Rectal smooth muscle tissue (tissue), 1 donor: ENCODE measurements around the gene TSACC.

ENCODE experiments used
- H3K27ac ChIP-seq: one replicate; pipeline ENCODE4 v1.7.0; 2013; ENCODE audit warnings: low read depth, low read length, inconsistent platforms
- H3K27me3 ChIP-seq: one replicate; pipeline ENCODE4 v1.7.0; 2013; ENCODE audit warnings: low read length; ENCODE audit not compliant: control insufficient read depth, insufficient read depth
- H3K36me3 ChIP-seq: one replicate; pipeline ENCODE4 v1.7.0; 2013; ENCODE audit warnings: low read length; ENCODE audit not compliant: control insufficient read depth, insufficient read depth
- H3K4me1 ChIP-seq: one replicate; pipeline ENCODE4 v1.7.0; 2013; ENCODE audit warnings: low read length; ENCODE audit not compliant: control insufficient read depth, insufficient read depth
- H3K4me3 ChIP-seq: one replicate; pipeline ENCODE4 v1.7.0; 2013; ENCODE audit warnings: low read length
- H3K9ac ChIP-seq: one replicate; pipeline ENCODE4 v1.7.0; 2013; ENCODE audit warnings: low read length

Gene TSACC

GRCh38 chr1:156356262-156356874 lies 18.0 kb downstream of the TSACC start:
- Histone ChIP-seq H3K9ac (no peak overlapping the region), H3K27me3 (peaks cover 14% of the 10 kb centered on the region), H3K27ac (no peak overlapping the region), H3K36me3 (no peaks in the 10 kb centered on the region), H3K4me1 (no peaks in the 10 kb centered on the region), H3K4me3 (no peak overlapping the region)

DNA sequence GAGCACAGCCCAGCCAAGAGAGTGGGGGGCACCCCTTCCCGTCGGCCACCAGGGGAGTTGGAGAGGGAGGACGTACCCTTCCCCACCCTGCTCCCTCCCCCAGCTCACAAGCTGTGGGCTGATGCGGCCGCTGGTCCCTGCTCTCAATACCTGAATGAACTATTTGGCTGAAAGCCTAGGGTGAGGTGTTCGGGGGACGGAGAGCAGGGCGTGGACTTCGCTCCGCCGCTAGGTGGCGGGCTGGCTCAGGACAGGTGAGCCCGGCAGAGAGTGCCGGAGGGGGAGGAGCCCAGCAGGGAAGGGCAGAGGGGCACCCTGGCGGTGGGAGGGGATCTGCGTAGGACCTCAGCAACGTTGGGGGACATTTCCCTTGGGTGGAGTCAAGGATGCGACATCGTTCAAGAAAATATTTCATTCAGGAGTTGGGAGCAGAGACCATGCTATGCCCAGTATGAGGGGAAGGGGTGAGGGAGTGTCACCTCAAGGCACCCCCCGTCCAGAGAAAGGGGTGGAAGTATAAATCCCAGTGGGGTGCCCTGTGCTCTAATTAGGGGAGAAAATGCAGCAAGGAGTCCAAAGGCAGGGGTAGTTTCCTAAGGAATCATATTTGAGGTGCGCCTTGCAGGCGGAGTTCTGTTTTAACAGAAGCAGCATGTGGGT lies 18.7 kb downstream of the TSACC start:
- no peaks in the 10 kb centered on the region for H3K4me1 ChIP-seq
- H3K9ac ChIP-seq, result no peak overlapping the region
- H3K4me3 ChIP-seq, result no peak overlapping the region
- peaks cover 14% of the 10 kb centered on the region for H3K27me3 ChIP-seq
- H3K36me3 ChIP-seq, result no peaks in the 10 kb centered on the region
- H3K27ac ChIP-seq, result no peak overlapping the region

DNA sequence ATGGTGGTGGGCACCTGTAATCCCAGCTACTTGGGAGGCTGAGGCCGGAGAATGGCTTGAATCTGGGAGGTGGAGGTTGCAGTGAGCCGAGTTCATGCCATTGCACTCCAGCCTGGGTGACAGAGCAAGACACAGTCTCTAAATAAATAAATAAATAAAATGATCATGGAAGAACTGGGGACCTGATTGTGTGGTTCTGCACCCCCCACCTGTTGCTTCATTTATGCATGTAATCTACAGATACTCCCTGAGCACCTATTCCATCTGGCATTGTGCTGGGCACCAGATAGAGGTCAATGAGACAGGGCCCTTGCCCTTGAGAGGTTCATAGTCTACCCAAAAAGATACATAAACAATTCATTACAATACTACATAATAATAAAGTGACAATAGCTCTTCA lies 19.7 kb downstream of the TSACC start:
- H3K27me3 ChIP-seq, result peaks cover 14% of the 10 kb centered on the region
- no peaks in the 10 kb centered on the region for H3K36me3 ChIP-seq

GRCh38 chr1:156358641-156359040 lies 20.3 kb downstream of the TSACC start:
- Histone ChIP-seq H3K27me3 (peaks cover 14% of the 10 kb centered on the region), H3K27ac (no peak overlapping the region), H3K9ac (no peak overlapping the region), H3K36me3 (no peaks in the 10 kb centered on the region), H3K4me3 (no peak overlapping the region), H3K4me1 (no peaks in the 10 kb centered on the region)

More for the DNA sequence above, 19.7 kb downstream of the TSACC start:
- Histone ChIP-seq H3K9ac (no peak overlapping the region), H3K4me1 (no peaks in the 10 kb centered on the region), H3K27ac (no peak overlapping the region), H3K4me3 (no peak overlapping the region)

DNA sequence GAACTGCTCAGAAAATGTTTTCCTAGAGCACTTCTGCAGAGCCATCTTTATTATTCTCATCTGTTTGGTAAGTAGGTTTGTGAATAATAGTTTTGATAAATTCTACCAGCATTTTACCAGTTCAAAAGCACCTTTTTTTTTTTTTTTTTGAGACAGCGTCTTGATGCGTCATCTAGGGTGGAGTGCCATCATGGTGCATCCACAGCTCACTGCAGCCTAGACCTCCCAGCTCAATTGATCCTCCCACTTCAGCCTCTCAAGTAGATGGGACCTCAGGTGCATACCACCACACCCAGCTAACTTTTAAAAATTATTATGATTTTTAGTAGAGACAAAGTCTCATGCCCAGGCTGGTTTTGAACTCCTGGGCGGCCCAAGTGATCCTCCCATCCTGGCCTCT lies 20.9 kb downstream of the TSACC start:
- Histone ChIP-seq H3K27me3 (peaks cover 14% of the 10 kb centered on the region), H3K4me1 (no peaks in the 10 kb centered on the region), H3K4me3 (no peak overlapping the region), H3K36me3 (no peaks in the 10 kb centered on the region), H3K27ac (no peak overlapping the region), H3K9ac (no peak overlapping the region)

DNA sequence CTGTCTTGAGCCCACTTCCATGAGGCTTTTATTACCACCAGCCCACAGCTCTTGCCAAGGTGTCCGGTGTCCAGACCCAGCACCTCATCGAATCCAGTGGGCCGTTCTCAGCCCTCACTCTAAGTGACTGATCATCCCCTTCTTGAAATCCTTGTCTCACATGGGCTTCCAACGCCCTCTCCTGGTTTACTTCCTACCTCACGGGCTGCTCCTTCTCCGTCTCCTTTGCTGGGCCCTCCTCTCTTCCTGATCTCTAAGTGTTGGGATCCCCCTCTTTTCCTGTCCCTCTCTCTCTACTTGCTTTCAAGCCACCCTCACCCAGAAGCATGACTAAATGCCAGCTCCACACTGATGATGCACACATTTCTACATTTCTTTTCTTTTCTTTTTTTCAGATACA lies 21.6 kb downstream of the TSACC start:
- Histone ChIP-seq H3K27ac (no peak overlapping the region), H3K36me3 (no peaks in the 10 kb centered on the region), H3K27me3 (peaks cover 14% of the 10 kb centered on the region), H3K4me3 (no peak overlapping the region), H3K9ac (no peak overlapping the region), H3K4me1 (no peaks in the 10 kb centered on the region)

DNA sequence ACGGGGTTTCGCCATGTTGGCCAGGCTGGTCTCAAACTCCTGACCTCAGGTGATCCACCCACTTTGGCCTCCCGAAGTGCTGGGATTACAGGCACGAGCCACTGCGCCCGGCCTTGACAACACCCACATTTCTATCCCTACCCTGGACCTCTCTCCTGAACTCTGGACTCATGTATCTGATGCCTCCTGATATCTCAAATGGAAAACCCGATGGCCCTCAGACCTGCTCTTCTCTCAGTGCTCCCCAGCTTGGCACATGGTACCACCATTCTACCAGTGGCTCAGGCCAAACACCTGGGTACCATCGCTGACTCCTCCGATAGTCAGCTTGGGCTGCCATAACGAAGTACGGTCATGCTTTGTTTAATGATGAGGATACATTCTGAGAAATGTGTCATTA lies 22.2 kb downstream of the TSACC start:
- Histone ChIP-seq H3K4me3 (no peak overlapping the region), H3K9ac (no peak overlapping the region), H3K4me1 (no peaks in the 10 kb centered on the region), H3K36me3 (no peaks in the 10 kb centered on the region), H3K27me3 (peaks cover 14% of the 10 kb centered on the region), H3K27ac (no peak overlapping the region)

- no peaks in the 10 kb centered on the region for H3K4me1 ChIP-seq
- H3K27ac ChIP-seq, result no peak overlapping the region
- H3K4me3 ChIP-seq, result no peak overlapping the region
- H3K27me3 ChIP-seq, result peaks cover 19% of the 10 kb centered on the region
- H3K9ac ChIP-seq, result no peak overlapping the region
- H3K36me3 ChIP-seq, result no peaks in the 10 kb centered on the region
These were observed 27.4 kb downstream of the TSACC start for GRCh38 chr1:156365754-156366153.

- Histone ChIP-seq H3K9ac (no peak overlapping the region), H3K27ac (no peak overlapping the region), H3K36me3 (no peaks in the 10 kb centered on the region), H3K4me3 (no peak overlapping the region), H3K4me1 (no peaks in the 10 kb centered on the region), H3K27me3 (peaks cover 19% of the 10 kb centered on the region)
These were observed 28.2 kb downstream of the TSACC start for GRCh38 chr1:156366378-156367166.

DNA sequence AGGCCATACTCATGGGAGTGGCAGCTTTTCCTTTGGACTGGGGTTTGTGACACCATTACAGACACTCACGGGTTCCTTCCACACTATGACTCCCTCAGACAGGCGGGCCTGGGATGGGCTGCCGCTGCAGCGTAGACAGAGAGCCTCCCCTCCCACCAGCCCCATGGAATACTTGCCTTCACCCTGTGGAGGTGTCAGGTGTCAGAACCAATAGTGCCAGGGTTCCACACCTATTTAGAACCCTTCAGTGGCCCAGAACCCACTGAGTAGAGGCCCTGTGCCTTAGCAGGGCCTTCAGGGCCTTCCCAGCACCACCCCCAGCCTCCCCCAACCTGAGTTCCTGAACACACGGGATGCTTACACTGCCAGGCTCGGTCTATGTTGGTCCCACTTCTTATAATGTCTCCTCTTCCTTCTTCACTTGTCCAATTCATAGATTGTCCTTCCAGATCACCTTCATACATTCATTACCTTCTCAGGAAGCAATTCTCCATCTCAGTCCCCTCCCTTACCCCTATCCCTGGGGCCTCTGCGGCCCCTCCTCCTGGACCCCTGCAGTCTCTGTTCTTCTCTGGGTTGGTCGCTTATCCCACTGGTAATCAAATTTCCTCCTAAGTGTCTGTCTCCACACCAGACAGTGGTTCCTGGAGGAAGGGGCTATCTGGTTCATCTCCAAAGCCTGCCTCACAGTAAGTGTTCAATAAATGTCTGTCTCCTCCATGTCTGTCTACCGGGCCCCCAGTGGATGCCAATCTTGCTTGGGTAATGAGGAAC lies 29.2 kb downstream of the TSACC start:
- Histone ChIP-seq H3K36me3 (no peaks in the 10 kb centered on the region), H3K27me3 (peaks cover 19% of the 10 kb centered on the region), H3K4me1 (no peaks in the 10 kb centered on the region), H3K27ac (no peak overlapping the region), H3K4me3 (no peak overlapping the region), H3K9ac (no peak overlapping the region)

DNA sequence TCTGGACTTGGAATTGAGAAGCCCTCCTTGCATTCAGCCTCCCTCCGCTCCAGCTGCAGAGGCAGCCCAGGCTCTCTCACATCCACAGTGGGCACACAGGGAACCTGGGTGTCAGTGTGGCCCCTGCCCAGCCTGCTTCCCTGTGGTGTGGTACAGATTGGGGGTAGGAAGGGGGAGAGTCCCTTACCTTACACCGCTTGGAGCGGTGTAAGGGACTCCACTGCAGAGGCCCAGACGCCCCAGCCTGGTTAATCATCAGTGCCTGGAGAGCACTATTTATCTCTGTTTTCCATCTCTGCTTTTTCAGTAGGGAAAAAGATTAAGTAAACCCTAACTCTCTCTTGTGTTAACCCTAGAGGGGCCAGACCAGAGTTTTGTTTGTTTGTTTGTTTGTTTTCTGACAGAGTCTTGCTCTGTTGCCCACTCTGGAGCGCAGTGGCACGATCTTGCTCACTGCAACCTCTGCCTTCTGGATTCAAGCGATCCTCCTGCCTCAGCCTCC lies 29.9 kb downstream of the TSACC start:
- H3K9ac ChIP-seq, result no peak overlapping the region
- peaks cover 19% of the 10 kb centered on the region for H3K27me3 ChIP-seq
- H3K4me1 ChIP-seq, result no peaks in the 10 kb centered on the region
- H3K36me3 ChIP-seq, result no peaks in the 10 kb centered on the region
- H3K4me3 ChIP-seq, result no peak overlapping the region
- no peak overlapping the region for H3K27ac ChIP-seq
